ENCODE data around the gene PGP.
A peak's percentile ranks its signal among the peaks of the same experiment; 100 is the strongest.

PGP gene

DNA sequence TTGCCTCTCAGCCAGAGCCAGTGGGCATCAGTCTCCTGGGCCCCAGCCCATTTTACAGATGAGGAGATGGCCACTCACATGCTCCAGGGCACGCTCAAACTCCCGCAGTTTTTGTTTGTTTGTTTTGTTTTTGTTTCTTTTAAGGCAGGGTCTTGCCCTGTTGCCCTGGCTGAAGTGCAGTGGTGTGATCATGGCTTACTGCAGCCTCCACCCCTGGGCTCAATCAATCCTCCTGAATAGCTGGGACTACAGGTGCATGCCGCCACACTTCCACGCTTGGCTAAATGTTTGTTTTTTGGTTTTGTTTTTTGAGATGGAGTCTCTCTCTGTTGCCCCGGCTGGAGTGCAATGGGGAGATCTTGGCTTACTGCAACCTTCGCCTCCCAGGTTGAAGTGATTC is 12.3 kb upstream of the PGP start:
- no peak for DNase-seq
- Histone ChIP-seq H3K4me3 (ENCODE audit: low read depth, low read length) (no peak overlapping the region), H3K27ac (no peak overlapping the region), H3K36me3 (replicated peaks) (peaks cover 16% of the 10 kb centered on the region), H3K27me3 (replicated peaks) (no peaks in the 10 kb centered on the region)
- in situ Hi-C loops (cut with HindIII; ENCODE audit: low pct_ligation_motif_present, low sequenced_read_pairs) = no loop called here
- TF ChIP-seq, protein P1, sequence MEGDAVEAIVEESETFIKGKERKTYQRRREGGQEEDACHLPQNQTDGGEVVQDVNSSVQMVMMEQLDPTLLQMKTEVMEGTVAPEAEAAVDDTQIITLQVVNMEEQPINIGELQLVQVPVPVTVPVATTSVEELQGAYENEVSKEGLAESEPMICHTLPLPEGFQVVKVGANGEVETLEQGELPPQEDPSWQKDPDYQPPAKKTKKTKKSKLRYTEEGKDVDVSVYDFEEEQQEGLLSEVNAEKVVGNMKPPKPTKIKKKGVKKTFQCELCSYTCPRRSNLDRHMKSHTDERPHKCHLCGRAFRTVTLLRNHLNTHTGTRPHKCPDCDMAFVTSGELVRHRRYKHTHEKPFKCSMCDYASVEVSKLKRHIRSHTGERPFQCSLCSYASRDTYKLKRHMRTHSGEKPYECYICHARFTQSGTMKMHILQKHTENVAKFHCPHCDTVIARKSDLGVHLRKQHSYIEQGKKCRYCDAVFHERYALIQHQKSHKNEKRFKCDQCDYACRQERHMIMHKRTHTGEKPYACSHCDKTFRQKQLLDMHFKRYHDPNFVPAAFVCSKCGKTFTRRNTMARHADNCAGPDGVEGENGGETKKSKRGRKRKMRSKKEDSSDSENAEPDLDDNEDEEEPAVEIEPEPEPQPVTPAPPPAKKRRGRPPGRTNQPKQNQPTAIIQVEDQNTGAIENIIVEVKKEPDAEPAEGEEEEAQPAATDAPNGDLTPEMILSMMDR (IDR thresholded peaks at IDR 0.05; ENCODE audit: low read depth, low read length, missing control alignments) = no peak

DNA sequence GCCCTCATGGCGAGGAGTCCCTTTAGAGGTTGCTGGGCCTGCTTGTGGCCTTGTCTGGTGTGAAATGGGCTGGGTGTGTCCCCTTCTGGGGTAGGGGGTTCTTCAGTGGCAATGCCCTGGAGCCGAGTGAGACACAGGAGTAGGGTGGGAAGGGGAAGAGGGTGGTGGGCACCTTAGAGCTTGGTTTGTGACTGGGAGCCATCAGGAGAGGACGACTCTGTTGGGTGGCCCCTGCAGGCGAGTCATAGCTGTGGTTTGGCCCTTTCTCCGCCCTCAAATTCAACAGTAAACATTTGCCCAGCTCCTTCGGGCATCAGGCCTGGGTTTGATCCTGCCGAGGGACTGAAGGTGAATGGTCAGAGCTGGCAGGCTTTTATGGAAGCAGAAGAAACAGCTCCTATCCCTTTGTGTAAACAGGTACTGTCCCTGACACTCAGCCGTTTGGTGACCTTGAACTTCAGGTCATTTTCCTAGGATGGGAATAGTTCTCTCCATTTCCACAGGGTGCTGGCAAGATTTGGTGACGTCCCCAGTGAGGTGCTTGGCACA is 11.7 kb upstream of the PGP start:
- Histone ChIP-seq H3K27ac (no peak overlapping the region), H3K4me3 (ENCODE audit: low read depth, low read length) (no peak overlapping the region), H3K27me3 (replicated peaks) (no peaks in the 10 kb centered on the region), H3K36me3 (replicated peaks) (peaks cover 11% of the 10 kb centered on the region)
- TF ChIP-seq, protein P1 (IDR thresholded peaks at IDR 0.05; ENCODE audit: low read depth, low read length, missing control alignments) = no peak
- in situ Hi-C loops (cut with HindIII; ENCODE audit: low pct_ligation_motif_present, low sequenced_read_pairs) = no loop called here
- no peak for DNase-seq

DNA sequence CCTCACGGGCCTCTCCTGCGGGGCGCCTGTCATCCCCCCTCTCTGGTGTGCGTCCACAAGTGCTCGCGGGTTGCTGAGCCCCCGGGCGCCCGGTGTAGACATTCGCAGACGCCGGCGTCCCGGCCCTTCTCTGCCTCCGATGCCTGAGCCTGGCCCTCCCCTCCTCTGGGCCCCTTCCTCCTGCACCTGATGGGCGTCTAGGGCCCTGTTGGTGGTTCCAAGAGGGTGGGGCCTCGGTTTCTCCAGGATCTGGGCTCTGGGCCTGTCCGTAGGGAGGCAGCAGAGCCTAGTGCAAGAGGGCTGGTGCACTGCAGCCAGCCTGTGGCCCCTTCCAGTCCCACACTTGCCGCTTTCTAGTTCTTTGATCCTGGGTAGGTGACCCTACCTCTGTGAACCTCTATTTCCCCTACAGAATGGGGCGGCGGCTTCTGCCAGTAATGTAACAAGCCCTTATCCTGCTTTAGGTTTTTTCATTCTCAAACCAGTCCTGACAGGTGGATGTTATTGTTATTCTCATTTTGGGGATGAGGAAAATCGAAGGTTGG is 9.4 kb upstream of the PGP start:
- TF ChIP-seq, protein P1 (IDR thresholded peaks at IDR 0.05; ENCODE audit: low read depth, low read length, missing control alignments) = peak; percentile 50
- DNase-seq = peak; percentile 24

DNA sequence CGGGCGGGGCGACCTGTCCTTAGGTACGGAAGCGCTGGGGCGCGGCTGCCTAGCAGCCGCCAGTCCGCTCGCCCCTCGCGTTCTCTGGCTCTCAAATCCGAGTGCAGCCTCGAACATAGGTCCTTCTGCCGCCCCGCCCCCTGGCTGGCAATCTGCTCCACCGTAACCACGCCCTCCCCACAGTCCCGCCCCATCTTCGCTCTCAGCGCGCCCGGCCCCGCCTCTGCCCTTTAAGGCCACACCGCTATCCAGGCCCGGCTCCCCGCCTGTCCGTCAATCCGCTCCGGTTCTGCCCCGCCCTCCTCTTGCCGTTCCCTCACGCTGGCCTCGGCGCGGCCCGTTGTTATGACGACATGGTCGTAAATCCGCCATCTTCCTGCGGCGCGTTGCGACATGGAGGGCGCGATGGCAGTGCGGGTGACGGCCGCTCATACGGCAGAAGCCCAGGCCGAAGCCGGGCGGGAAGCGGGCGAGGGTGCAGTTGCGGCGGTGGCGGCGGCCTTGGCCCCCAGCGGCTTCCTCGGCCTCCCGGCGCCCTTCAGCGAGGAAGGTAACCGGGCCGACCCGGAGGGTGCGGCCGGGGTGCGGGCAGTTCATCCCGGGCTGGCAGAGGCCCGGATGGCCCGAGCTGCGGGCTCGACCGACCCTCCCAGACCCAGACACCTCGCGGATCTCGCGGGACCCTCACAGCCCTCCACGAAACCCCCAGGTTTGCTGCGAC is 8.7 kb upstream of the PGP start, which contains the start of gene E4F1:
TSS of gene E4F1 (plus strand) at position 371 of the 721 bp plus-strand sequence. CDS start at position 394, 23 bp downstream.
- Histone ChIP-seq H3K27me3 (replicated peaks) (no peaks in the 10 kb centered on the region), H3K4me3 (ENCODE audit: low read depth, low read length) (peak within 1 kb of the TSS; percentile 91), H3K36me3 (replicated peaks) (peaks cover under 1% of the 10 kb centered on the region), H3K27ac (peak within 1 kb of the TSS; percentile 69)
- TF ChIP-seq, protein P1 (IDR thresholded peaks at IDR 0.05; ENCODE audit: low read depth, low read length, missing control alignments) = no peak
- in situ Hi-C loops (cut with HindIII; ENCODE audit: low pct_ligation_motif_present, low sequenced_read_pairs) = no loop called here
- peak; percentile 99 for DNase-seq

More for the DNA sequence above, 9.4 kb upstream of the PGP start:
- Histone ChIP-seq H3K36me3 (replicated peaks) (peaks cover 5% of the 10 kb centered on the region), H3K27me3 (replicated peaks) (no peaks in the 10 kb centered on the region), H3K4me3 (ENCODE audit: low read depth, low read length) (peak overlapping the region; percentile 91), H3K27ac (peak overlapping the region; percentile 69)
- in situ Hi-C loops (cut with HindIII; ENCODE audit: low pct_ligation_motif_present, low sequenced_read_pairs) = no loop called here

DNA sequence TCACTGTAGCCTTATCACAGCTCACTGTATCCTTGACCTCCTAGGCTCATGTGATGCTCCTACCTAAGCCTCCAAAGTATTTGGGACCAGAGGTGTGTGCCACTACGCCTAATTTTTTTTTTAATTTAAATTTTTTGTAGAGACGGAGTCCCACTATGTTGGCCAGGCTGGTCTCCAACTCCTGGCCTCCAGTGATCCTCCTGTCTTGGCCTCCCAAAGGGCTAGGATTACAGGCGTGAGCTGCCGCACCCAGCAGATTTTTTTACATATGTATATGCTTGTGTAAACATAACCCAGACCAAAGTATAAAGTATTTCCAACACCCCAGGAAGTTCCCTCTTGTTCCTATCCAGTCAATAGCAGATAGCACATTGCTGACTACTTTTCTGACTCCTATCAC is 1.7 kb upstream of the PGP start:
- no peak overlapping the region for H3K27ac ChIP-seq
- in situ Hi-C loops (cut with HindIII; ENCODE audit: low pct_ligation_motif_present, low sequenced_read_pairs) = no loop called here
- TF ChIP-seq, protein P1 (IDR thresholded peaks at IDR 0.05; ENCODE audit: low read depth, low read length, missing control alignments) = no peak
- H3K4me3 ChIP-seq (ENCODE audit: low read depth, low read length) = no peak overlapping the region
- no peak for DNase-seq
- no peaks in the 10 kb centered on the region for H3K27me3 ChIP-seq (replicated peaks)
- no peaks in the 10 kb centered on the region for H3K36me3 ChIP-seq (replicated peaks)

Data from brain microvascular endothelial cell (primary cell).